ENCODE data around the gene ABLIM3.

DNA sequence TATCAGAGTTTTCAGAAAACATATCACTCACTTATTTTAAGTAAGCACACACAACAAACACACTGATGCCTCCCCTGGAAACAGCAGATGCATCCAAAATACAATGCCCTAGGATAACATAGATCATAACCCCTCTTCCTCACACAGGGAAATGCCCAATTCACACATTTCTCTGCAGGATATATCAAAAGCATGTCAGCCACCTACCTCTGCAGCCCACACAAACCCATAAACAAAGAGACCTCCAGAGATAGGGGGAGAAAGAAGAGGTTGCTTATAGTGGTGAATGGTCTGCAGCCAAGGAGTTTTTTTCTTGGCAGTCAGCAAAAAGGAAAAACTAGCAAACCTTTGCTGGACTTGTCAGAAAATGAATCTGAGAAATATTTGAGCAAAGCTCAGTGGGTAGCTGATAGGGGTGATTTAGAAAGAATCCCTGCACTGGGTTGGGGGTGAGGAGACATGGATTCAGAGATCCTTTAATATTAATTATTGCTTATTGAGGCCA lies 36.1 kb downstream of the ABLIM3 start:
- TF ChIP-seq CTCF (IDR thresholded peaks at IDR 0.05) (no peak), POLR2A (IDR thresholded peaks at IDR 0.05) (no peak)

All from thyroid gland (tissue), 4 donors.